ENCODE results near the gene CDH18. TPM values are rescaled to one million over a fixed set of nuclear protein-coding genes. Genes with fewer than 3 reads are reported as not detected.

The CDH18 gene
- total RNA-seq, 4 donors from 2014 or later, result not detected

GRCh38 chr5:19462019-19462418, 526.0 kb downstream of the CDH18 start:
- no peak for TF ChIP-seq CTCF (IDR thresholded peaks at IDR 0.05)
- no peak for TF ChIP-seq POLR2A (IDR thresholded peaks at IDR 0.05)
- no peaks in the 10 kb centered on the region for H3K4me1 ChIP-seq
- H3K4me3 ChIP-seq, result no peak overlapping the region
- H3K9me3 ChIP-seq, result peaks cover 0 to 5% (median 0%) of the 10 kb centered on the region in 4 donors
- no peak overlapping the region for H3K27ac ChIP-seq
- DNase-seq, result no peak
- H3K36me3 ChIP-seq, result no peaks in the 10 kb centered on the region
- no peaks in the 10 kb centered on the region for H3K27me3 ChIP-seq

- no peak overlapping the region for H3K27ac ChIP-seq
- TF ChIP-seq CTCF (IDR thresholded peaks at IDR 0.05) (no peak), POLR2A (IDR thresholded peaks at IDR 0.05) (no peak)
- H3K4me1 ChIP-seq, result no peaks in the 10 kb centered on the region
- no peak for DNase-seq
- no peak overlapping the region for H3K4me3 ChIP-seq
- no peaks in the 10 kb centered on the region for H3K36me3 ChIP-seq
- no peaks in the 10 kb centered on the region for H3K27me3 ChIP-seq
- no peaks in the 10 kb centered on the region for H3K9me3 ChIP-seq
Measured at GRCh38 chr5:19424506-19424905, 563.5 kb downstream of the CDH18 start.
